Measurements from ENCODE around the gene SUSD3. TPM values are rescaled to one million over a fixed set of nuclear protein-coding genes. Genes with fewer than 3 reads are reported as not detected.

The SUSD3 gene
- total and polyA plus RNA-seq, 10 of the 15 experiments (the other 5 are each of a cell fraction or from before 2014, with no cell fraction given) = 2.5 to 92.0 (median 31.1) TPM

DNA sequence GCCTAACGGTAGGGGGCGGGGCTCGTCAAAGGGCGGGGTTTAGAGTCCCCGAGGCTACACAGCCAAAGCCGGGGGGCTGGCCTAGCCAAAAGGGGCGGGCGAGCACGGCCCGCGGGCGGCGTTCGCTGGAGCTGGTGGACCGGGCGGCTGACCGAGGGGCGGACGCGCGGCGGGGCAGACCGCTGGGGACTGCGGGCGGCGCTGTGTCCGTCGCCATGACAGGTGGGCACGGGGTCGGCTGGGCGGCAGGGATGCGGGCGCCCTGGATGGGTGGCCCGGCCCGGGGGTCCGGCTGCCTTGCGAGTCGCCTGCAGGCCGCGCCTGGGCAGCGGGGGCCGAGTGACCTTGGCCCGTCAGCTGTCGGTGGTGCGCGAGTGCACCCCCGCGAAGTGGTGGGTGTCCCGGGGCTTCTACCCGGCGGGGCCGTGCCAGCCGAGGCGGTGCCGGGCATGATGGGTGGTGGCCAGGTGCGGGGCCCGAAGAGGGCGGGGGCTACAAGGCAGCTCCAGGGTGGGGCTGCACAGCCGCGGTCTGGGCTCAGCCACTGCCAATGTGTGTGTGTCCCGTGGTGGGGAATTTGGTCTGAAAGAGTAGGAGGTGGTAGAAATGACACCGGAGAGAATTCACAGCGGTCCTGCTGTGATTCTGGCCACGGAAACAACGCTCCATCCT, 37.8 kb downstream of the SUSD3 start, which contains the start of gene CARD19 (continued):
- no peak for TF ChIP-seq MYB (IDR thresholded peaks at IDR 0.05; ENCODE audit: borderline replicate concordance, low read depth, low read length)
- TF ChIP-seq, protein P1, sequence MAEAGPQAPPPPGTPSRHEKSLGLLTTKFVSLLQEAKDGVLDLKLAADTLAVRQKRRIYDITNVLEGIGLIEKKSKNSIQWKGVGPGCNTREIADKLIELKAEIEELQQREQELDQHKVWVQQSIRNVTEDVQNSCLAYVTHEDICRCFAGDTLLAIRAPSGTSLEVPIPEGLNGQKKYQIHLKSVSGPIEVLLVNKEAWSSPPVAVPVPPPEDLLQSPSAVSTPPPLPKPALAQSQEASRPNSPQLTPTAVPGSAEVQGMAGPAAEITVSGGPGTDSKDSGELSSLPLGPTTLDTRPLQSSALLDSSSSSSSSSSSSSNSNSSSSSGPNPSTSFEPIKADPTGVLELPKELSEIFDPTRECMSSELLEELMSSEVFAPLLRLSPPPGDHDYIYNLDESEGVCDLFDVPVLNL (IDR thresholded peaks at IDR 0.05; ENCODE audit: low read depth, low read length) = no peak
- no peak for TF ChIP-seq POU2F2 (IDR thresholded peaks at IDR 0.05; ENCODE audit: borderline replicate concordance, low read depth, low read length)
- TF ChIP-seq CBX5 (IDR thresholded peaks at IDR 0.05; ENCODE audit: low read depth) = no peak
- TF ChIP-seq CBFB (IDR thresholded peaks at IDR 0.05; ENCODE audit: low read depth) = no peak
- 0 out of 2 replicates have a peak, but pooled peaks have one; percentile 29 for TF ChIP-seq TAF1 (IDR thresholded peaks at IDR 0.05; ENCODE audit: borderline replicate concordance, low read depth, low read length)
- no peak for TF ChIP-seq STAT1 (conservative IDR thresholded peaks at IDR 0.05)
- peak; percentile 1 for TF ChIP-seq SP1 (IDR thresholded peaks at IDR 0.05; ENCODE audit: low read depth, low read length)
- TF ChIP-seq, protein P2, sequence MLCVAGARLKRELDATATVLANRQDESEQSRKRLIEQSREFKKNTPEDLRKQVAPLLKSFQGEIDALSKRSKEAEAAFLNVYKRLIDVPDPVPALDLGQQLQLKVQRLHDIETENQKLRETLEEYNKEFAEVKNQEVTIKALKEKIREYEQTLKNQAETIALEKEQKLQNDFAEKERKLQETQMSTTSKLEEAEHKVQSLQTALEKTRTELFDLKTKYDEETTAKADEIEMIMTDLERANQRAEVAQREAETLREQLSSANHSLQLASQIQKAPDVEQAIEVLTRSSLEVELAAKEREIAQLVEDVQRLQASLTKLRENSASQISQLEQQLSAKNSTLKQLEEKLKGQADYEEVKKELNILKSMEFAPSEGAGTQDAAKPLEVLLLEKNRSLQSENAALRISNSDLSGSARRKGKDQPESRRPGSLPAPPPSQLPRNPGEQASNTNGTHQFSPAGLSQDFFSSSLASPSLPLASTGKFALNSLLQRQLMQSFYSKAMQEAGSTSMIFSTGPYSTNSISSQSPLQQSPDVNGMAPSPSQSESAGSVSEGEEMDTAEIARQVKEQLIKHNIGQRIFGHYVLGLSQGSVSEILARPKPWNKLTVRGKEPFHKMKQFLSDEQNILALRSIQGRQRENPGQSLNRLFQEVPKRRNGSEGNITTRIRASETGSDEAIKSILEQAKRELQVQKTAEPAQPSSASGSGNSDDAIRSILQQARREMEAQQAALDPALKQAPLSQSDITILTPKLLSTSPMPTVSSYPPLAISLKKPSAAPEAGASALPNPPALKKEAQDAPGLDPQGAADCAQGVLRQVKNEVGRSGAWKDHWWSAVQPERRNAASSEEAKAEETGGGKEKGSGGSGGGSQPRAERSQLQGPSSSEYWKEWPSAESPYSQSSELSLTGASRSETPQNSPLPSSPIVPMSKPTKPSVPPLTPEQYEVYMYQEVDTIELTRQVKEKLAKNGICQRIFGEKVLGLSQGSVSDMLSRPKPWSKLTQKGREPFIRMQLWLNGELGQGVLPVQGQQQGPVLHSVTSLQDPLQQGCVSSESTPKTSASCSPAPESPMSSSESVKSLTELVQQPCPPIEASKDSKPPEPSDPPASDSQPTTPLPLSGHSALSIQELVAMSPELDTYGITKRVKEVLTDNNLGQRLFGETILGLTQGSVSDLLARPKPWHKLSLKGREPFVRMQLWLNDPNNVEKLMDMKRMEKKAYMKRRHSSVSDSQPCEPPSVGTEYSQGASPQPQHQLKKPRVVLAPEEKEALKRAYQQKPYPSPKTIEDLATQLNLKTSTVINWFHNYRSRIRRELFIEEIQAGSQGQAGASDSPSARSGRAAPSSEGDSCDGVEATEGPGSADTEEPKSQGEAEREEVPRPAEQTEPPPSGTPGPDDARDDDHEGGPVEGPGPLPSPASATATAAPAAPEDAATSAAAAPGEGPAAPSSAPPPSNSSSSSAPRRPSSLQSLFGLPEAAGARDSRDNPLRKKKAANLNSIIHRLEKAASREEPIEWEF (IDR thresholded peaks at IDR 0.05; ENCODE audit: insufficient replicate concordance, low read depth, low read length) = no peak
- no peak for TF ChIP-seq MXI1 (IDR thresholded peaks at IDR 0.05; ENCODE audit: low read depth, low read length)
- TF ChIP-seq, protein P3, sequence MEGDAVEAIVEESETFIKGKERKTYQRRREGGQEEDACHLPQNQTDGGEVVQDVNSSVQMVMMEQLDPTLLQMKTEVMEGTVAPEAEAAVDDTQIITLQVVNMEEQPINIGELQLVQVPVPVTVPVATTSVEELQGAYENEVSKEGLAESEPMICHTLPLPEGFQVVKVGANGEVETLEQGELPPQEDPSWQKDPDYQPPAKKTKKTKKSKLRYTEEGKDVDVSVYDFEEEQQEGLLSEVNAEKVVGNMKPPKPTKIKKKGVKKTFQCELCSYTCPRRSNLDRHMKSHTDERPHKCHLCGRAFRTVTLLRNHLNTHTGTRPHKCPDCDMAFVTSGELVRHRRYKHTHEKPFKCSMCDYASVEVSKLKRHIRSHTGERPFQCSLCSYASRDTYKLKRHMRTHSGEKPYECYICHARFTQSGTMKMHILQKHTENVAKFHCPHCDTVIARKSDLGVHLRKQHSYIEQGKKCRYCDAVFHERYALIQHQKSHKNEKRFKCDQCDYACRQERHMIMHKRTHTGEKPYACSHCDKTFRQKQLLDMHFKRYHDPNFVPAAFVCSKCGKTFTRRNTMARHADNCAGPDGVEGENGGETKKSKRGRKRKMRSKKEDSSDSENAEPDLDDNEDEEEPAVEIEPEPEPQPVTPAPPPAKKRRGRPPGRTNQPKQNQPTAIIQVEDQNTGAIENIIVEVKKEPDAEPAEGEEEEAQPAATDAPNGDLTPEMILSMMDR (IDR thresholded peaks at IDR 0.05 in 2 of 3, conservative IDR thresholded peaks at IDR 0.05 in 1 of 3; ENCODE audit: control insufficient read depth in 2 of 3, extremely low read depth in 1 of 3, insufficient read depth in 1 of 3, low read depth in 3 of 3, low read length in 3 of 3) = no peak
- TF ChIP-seq SIN3A (IDR thresholded peaks at IDR 0.05; ENCODE audit: low read depth, low read length) = no peak; the same call in none of the 2 replicates
- no peak for TF ChIP-seq HCFC1 (IDR thresholded peaks at IDR 0.05; ENCODE audit: low read length)
- TF ChIP-seq NFXL1 (IDR thresholded peaks at IDR 0.05; ENCODE audit: borderline replicate concordance) = no peak
- no peak for TF ChIP-seq NFYB (IDR thresholded peaks at IDR 0.05; ENCODE audit: insufficient read depth, low read depth, low read length)
- no peak for TF ChIP-seq CBX3 (IDR thresholded peaks at IDR 0.05; ENCODE audit: borderline replicate concordance, low read depth)
- TF ChIP-seq NR2C1 (IDR thresholded peaks at IDR 0.05) = no peak
- TF ChIP-seq NRF1 (conservative IDR thresholded peaks at IDR 0.05; ENCODE audit: low read depth, low read length) = no peak
- no peak for TF ChIP-seq KDM1A (IDR thresholded peaks at IDR 0.05; ENCODE audit: borderline replicate concordance)
- TF ChIP-seq, protein P4, sequence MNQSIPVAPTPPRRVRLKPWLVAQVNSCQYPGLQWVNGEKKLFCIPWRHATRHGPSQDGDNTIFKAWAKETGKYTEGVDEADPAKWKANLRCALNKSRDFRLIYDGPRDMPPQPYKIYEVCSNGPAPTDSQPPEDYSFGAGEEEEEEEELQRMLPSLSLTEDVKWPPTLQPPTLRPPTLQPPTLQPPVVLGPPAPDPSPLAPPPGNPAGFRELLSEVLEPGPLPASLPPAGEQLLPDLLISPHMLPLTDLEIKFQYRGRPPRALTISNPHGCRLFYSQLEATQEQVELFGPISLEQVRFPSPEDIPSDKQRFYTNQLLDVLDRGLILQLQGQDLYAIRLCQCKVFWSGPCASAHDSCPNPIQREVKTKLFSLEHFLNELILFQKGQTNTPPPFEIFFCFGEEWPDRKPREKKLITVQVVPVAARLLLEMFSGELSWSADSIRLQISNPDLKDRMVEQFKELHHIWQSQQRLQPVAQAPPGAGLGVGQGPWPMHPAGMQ (IDR thresholded peaks at IDR 0.05; ENCODE audit: borderline replicate concordance) = no peak
- TF ChIP-seq ZNF217 (IDR thresholded peaks at IDR 0.05) = peak; percentile 59; the same call in 1 of the 2 replicates
- no peak for TF ChIP-seq CHD4 (IDR thresholded peaks at IDR 0.05)
